MM.1S (cell line): Measurements from ENCODE around the gene DNAJA4.

ENCODE experiments used
- DNase-seq: peaks from one replicate; pipeline ENCODE4 v3.0.0-alpha.2; 2015
- H2AFZ ChIP-seq: fragments of 300-600 bp; sonication (generic); 2 replicates; pipeline ENCODE4 v1.6.0; 2016; ENCODE audit warnings: antibody characterized with exemption, low read length
- H3F3A ChIP-seq: fragments of 300-600 bp; sonication (generic); 2 replicates; pipeline ENCODE4 v1.6.1; 2016; ENCODE audit warnings: mild to moderate bottlenecking, antibody characterized with exemption, low read length, moderate library complexity, mixed read lengths; ENCODE audit not compliant: insufficient read depth
- H3K27ac ChIP-seq: fragments of 300-600 bp; sonication (generic); 2 replicates; pipeline ENCODE4 v1.5.1; 2016; ENCODE audit warnings: mild to moderate bottlenecking, low read length
- H3K27me3 ChIP-seq: fragments of 300-600 bp; sonication (generic); replicated peaks from 2 replicates; pipeline ENCODE4 v1.6.0; 2016; ENCODE audit warnings: low read length; ENCODE audit not compliant: insufficient read depth
- H3K36me3 ChIP-seq: fragments of 300-600 bp; sonication (generic); replicated peaks from 2 replicates; pipeline ENCODE4 v1.6.1; 2016; ENCODE audit warnings: mild to moderate bottlenecking, low read length, mixed read lengths; ENCODE audit not compliant: insufficient read depth
- H3K4me1 ChIP-seq: fragments of 300-600 bp; sonication (generic); 2 replicates; pipeline ENCODE4 v1.6.1; 2016; ENCODE audit warnings: low read length, mixed read lengths
- H3K4me2 ChIP-seq: fragments of 300-600 bp; sonication (generic); 2 replicates; pipeline ENCODE4 v1.6.0; 2016; ENCODE audit warnings: low read depth, low read length
- H3K4me3 ChIP-seq: fragments of 300-600 bp; sonication (generic); 2 replicates; pipeline ENCODE4 v1.5.1; 2016; ENCODE audit warnings: low read length, mixed read lengths
- H3K79me2 ChIP-seq: fragments of 300-600 bp; sonication (generic); 2 replicates; pipeline ENCODE4 v1.6.1; 2016; ENCODE audit warnings: mixed run types, low read length, mixed read lengths
- H3K9ac ChIP-seq: fragments of 300-600 bp; sonication (generic); 2 replicates; pipeline ENCODE4 v1.6.1; 2016; ENCODE audit warnings: low read length, mixed read lengths
- H3K9me2 ChIP-seq: fragments of 300-600 bp; sonication (generic); replicated peaks from 2 replicates; pipeline ENCODE4 v1.6.1; 2016; ENCODE audit warnings: mild to moderate bottlenecking, low read length, mixed read lengths; ENCODE audit not compliant: insufficient read depth
- H3K9me3 ChIP-seq: fragments of 300-600 bp; sonication (generic); replicated peaks from 2 replicates; pipeline ENCODE4 v1.6.1; 2016; ENCODE audit warnings: mild to moderate bottlenecking, low read length, mixed read lengths; ENCODE audit not compliant: insufficient read depth
- H4K20me1 ChIP-seq: fragments of 300-600 bp; sonication (generic); 2 replicates; pipeline ENCODE4 v1.6.1; 2016; ENCODE audit warnings: mild to moderate bottlenecking, low read length, moderate library complexity, mixed read lengths; ENCODE audit not compliant: insufficient read depth
- EZH2 ChIP-seq: fragments of 300-600 bp; sonication (generic); optimal IDR thresholded peaks from 2 replicates; pipeline ENCODE3; 2017; ENCODE audit warnings: low read depth, mild to moderate bottlenecking, antibody characterized with exemption, low read length, mixed read lengths
- EZH2phosphoT487 ChIP-seq: fragments of 300-600 bp; sonication (generic); IDR thresholded peaks from 2 replicates; pipeline ENCODE4 v1.6.1; 2018; ENCODE audit warnings: antibody characterized with exemption, low read length
- TF ChIP-seq, protein P1 (sequence below): fragments of 300-600 bp; sonication (generic); IDR thresholded peaks from 2 replicates; pipeline ENCODE4 v1.5.1; 2016; ENCODE audit warnings: antibody characterized with exemption, low read length, mixed read lengths

The DNAJA4 gene

GRCh38 chr15:78304216-78305066 lies 40.1 kb downstream of the DNAJA4 start:
- no peaks in the 10 kb centered on the region for H4K20me1 ChIP-seq
- DNase-seq = no peak
- H3K9ac ChIP-seq = no peak overlapping the region
- H3K9me2 ChIP-seq = no peaks in the 10 kb centered on the region
- H3F3A ChIP-seq = no peaks in the 10 kb centered on the region
- H3K9me3 ChIP-seq = no peaks in the 10 kb centered on the region
- H3K27ac ChIP-seq = no peak overlapping the region
- H3K4me1 ChIP-seq = no peaks in the 10 kb centered on the region
- H3K4me2 ChIP-seq = no peak overlapping the region
- H3K36me3 ChIP-seq = no peaks in the 10 kb centered on the region
- TF ChIP-seq EZH2phosphoT487 (no peak), EZH2 (no peak)
- TF ChIP-seq, protein P1, sequence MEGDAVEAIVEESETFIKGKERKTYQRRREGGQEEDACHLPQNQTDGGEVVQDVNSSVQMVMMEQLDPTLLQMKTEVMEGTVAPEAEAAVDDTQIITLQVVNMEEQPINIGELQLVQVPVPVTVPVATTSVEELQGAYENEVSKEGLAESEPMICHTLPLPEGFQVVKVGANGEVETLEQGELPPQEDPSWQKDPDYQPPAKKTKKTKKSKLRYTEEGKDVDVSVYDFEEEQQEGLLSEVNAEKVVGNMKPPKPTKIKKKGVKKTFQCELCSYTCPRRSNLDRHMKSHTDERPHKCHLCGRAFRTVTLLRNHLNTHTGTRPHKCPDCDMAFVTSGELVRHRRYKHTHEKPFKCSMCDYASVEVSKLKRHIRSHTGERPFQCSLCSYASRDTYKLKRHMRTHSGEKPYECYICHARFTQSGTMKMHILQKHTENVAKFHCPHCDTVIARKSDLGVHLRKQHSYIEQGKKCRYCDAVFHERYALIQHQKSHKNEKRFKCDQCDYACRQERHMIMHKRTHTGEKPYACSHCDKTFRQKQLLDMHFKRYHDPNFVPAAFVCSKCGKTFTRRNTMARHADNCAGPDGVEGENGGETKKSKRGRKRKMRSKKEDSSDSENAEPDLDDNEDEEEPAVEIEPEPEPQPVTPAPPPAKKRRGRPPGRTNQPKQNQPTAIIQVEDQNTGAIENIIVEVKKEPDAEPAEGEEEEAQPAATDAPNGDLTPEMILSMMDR = no peak
- no peaks in the 10 kb centered on the region for H3K79me2 ChIP-seq
- peaks cover 4% of the 10 kb centered on the region; the same call in 1 of the 2 replicates for H3K27me3 ChIP-seq
- no peak overlapping the region for H2AFZ ChIP-seq
- H3K4me3 ChIP-seq = no peak overlapping the region

GRCh38 chr15:78306176-78306774 lies 41.9 kb downstream of the DNAJA4 start:
- H3K36me3 ChIP-seq = no peaks in the 10 kb centered on the region
- no peak for TF ChIP-seq EZH2
- no peak overlapping the region for H3K4me2 ChIP-seq
- H3K4me1 ChIP-seq = no peaks in the 10 kb centered on the region
- H3K9ac ChIP-seq = no peak overlapping the region
- H3F3A ChIP-seq = no peaks in the 10 kb centered on the region
- H2AFZ ChIP-seq = no peak overlapping the region
- no peak overlapping the region for H3K4me3 ChIP-seq
- no peaks in the 10 kb centered on the region for H3K79me2 ChIP-seq
- peaks cover 4% of the 10 kb centered on the region; the same call in 1 of the 2 replicates for H3K27me3 ChIP-seq
- H3K27ac ChIP-seq = no peak overlapping the region
- no peaks in the 10 kb centered on the region for H3K9me2 ChIP-seq
- H4K20me1 ChIP-seq = no peaks in the 10 kb centered on the region
- DNase-seq = no peak
- H3K9me3 ChIP-seq = no peaks in the 10 kb centered on the region

GRCh38 chr15:78307976-78308375 lies 43.6 kb downstream of the DNAJA4 start:
- no peaks in the 10 kb centered on the region for H3K9me3 ChIP-seq
- H3K9ac ChIP-seq = no peak overlapping the region
- H3K4me3 ChIP-seq = no peak overlapping the region

More at GRCh38 chr15:78307976-78308375, 43.6 kb downstream of the DNAJA4 start:
- no peaks in the 10 kb centered on the region for H3K36me3 ChIP-seq
- H3K4me1 ChIP-seq = no peaks in the 10 kb centered on the region
- no peaks in the 10 kb centered on the region for H3F3A ChIP-seq
- no peaks in the 10 kb centered on the region for H3K79me2 ChIP-seq
- no peaks in the 10 kb centered on the region for H4K20me1 ChIP-seq
- peak overlapping the region; percentile 69; the same call in 1 of the 2 replicates for H2AFZ ChIP-seq
- no peak for DNase-seq
- TF ChIP-seq EZH2phosphoT487 = no peak
- no peak for TF ChIP-seq EZH2
- TF ChIP-seq, protein P1 = no peak
- no peaks in the 10 kb centered on the region for H3K9me2 ChIP-seq
- no peaks in the 10 kb centered on the region; the same call in 1 of the 2 replicates for H3K27me3 ChIP-seq
- H3K27ac ChIP-seq = no peak overlapping the region
- no peak overlapping the region for H3K4me2 ChIP-seq
